HG03039 (cell line): ENCODE measurements around the gene WDR76.

Experiments
- ATAC-seq: cut with Tn5 transposase; IDR thresholded peaks from one replicate; pipeline ENCODE4 v1.9.1; 2021; ENCODE audit warnings: mild to moderate bottlenecking, moderate library complexity; ENCODE audit not compliant: unreplicated experiment

Gene WDR76

DNA sequence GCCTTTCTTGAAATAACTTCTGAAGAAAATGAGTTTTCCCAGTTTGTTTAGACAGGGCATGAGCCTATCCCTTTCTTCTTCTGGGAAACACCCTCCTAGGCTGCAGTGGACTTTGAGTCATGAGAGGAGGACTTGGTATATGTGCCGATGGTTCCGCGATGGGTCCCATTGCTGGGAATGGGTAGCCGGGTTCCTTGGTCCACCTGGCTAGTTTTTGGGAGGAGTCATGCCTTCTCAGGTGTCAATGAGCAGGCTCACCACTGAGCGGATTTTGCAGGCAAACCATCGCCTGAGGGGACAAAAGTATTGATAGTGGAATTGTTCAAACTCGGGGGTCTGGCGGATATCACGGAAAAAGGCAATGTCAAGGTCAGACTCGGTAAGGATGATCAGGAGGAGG, 46.8 kb downstream of the WDR76 start:
- ATAC-seq, result no peak

DNA sequence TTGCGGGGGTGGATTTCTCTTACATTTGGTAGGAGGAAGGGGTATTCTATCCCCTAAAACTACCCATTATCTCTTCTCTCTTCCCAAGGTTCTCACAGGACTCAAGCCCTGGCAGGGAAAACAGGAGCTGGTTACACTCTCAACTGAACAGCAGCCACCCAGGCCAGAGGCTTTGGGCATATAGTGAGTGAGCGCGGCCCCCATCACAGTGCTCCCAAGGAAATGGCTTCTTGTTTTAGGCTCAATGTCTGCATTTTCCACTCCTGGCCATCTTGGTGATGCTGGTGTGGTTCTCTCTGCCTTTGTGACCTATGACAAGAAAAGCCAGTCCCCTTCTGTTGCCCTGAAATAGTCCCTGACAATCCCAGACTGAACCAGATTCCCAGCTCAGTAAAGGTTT, 50.1 kb downstream of the WDR76 start:
- ATAC-seq, result no peak

DNA sequence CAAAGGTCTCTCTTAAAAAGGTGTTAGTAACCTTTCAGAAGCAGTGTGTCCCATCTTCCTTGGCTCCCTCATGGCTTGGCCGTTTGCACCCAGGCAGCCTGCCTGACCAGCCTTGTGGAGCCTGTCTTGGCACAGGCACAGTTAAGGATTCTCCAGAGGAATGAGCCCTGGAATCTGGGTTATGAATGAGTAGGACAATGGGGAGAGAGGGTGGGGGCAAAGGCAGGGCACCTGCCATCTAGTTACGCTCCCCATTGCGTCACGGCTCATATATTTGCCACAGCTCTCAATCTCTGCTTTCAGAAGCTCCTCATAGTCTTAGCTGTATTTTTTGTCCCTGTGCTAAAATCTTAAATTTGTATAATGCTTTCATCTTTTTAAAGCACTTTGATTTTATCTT, 50.6 kb downstream of the WDR76 start:
- no peak for ATAC-seq

DNA sequence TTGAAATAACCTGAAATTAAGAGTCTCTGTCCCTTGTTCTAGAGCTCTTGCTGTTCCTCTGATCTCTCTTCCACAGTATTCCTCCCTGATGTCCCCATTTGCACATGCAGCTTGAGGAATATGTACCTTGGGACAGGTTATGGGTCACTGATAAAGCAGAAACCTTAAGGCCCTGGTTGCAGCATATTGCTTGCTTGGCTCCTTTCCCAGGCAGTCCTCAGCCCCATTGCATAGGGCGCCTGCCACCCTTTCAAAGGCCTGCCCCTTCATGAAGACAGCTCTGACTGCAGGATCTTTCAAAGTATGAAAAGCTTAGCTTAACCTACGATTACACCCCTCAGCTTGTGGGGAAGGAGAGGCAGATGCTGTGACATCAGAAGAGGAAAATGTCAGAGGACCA, 51.6 kb downstream of the WDR76 start:
- ATAC-seq, result no peak

DNA sequence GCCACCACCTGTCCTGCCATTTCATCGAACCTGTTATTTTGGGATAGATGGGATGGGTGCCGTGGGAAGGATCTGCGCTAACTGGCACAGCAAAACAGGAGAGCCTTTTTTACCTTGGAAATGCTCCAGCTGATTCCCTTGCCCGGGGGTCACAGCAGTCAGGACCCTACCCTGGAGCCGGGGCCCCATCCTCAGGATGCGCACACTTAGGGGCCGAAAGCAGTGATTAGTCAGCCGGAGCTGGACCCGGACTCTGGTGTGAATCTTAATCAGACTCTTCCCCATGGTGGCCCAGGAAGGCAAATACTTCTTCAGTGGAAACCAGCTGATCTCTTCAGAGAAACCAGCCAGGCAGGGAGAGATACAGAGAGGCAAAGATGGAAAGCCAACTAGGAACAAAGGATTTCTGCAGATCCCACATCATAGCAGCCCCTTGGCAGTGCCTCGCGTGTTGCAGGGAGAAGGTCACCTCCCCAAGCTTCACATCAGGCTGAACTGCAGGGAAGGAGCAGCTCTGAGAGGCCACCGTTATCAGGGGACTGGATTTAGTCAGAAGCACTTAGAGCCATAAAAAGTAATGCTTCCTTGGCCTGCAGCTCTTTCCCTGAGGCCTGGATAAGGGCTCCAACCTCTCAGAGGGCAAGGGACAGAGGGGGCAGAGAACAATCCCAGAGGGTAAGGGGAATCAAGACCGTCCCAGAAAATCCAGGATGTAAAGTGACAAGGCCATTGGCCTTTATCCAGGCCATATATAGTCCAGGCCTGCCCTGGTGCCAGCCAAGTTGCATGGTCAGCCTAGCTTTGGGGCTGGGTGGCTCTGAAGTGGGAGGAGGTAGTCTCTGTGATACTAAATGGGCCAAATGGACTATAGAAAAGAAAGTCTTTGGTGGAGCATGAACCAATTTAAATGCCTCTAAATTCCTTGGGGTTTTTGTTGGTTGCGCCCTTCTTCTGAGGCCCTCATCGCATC, 52.9 kb downstream of the WDR76 start:
- ATAC-seq, result no peak

DNA sequence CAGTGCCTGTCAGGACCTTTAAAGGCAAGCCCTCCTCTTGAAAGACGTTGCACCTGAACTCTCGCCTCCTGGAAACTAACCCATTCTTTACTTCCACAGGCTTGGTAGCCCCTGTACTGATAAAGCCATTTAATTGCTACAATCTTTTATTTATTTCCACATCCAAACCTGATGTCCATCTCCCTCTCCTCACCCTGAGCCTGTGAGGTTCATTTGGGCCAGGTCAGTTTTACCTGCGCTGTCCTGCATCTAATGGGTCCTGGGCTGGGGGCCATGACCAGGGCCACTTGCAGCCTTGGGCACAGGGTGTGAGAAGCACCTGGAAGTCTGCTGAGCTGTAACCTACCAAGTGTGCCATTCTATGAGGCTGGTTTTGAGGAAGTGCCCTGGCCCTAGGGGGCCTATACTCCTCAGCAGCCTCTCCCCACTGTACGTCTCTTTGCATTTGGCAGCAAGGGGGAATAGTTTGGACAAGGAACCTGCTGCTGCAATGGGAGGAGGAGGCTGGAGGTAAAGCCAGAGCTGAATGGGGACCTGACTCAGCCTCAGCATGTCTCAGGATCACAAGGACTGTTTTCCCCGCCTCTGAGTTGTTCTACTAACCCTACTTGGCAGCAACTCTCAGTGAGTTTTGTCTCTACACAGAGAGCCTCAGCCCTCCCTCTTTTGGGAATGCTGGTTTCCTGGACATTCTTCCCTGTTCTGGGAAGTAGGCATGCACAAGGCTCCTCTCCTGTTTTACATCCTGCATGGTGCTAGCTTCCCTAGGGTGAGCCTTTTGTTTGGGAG, 53.8 kb downstream of the WDR76 start:
- ATAC-seq, result no peak

DNA sequence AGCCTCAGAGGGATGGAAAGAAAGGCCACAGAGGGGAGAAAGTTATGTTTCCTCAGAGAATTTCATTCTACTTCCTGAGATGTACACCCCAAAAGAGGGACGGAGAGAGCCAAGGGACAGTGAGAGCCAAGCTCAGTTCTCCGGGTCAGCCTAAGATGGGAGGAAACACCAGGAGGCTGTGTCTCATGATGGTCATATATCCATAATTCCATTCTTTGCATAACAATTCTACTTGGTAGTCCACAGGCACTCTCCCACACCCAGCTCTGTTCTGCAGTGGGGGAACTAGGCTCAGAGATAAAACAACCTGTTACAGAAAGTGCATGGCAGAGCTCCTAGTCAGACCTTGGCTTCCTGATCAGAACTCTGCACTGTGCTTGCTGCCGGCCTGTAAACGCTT, 54.4 kb downstream of the WDR76 start:
- no peak for ATAC-seq

DNA sequence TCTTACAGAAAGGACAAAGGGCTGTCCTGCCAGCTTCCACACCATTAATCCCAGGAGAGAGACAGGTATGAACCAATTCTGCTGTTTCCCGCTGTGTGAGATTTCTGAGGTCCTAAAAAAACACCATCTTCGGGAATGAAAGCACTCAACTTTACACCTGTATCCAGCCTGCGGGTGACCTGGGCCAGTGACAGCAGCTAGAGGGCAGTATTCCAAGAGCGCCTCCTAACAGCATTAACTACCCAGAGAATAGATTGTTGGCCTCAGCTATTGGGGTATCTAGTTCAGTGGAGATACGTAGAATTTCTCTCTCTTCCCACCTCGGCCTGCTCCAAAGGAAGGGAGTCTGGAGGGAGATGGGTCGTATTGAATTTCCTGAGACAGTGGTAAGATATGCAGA, 55.1 kb downstream of the WDR76 start:
- no peak for ATAC-seq

DNA sequence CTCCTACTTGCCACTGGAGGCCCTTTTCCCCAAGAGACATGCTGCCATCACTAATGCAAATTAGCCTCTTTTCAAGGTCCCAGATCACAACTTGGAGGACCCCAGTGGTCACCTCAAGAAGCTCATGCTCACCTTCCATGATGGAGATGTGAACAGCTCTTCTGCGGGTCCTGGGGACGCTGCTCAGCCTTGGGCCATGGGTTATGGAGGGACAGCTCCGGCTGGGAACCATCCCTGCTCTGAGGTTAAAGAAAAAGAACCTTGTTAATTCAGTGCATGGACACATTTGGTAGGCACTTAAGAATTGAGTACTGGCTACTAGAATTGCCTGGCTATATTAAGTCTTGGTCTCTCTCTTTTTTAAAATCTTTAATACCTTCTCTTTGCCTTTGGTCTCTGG, 56.8 kb downstream of the WDR76 start:
- ATAC-seq, result no peak

DNA sequence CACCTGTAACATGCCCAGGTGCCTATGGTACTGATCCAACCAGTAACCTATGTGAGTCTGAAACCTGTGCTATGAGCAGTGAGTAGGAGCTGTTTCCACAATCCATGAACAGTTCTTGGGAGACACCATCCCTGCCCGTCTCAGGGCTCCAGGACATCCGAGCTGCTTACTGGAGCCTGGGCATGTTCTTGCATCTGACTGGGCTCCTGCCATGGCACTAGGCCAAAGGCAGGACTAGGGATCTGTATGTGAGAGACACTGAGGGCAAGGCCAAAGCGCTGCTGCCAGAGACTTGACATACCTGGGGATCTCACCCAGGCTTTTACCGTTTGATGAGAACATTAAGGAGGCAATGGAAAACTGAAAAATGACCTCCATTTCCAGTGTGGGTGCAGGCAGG, 59.8 kb downstream of the WDR76 start:
- ATAC-seq, result no peak

DNA sequence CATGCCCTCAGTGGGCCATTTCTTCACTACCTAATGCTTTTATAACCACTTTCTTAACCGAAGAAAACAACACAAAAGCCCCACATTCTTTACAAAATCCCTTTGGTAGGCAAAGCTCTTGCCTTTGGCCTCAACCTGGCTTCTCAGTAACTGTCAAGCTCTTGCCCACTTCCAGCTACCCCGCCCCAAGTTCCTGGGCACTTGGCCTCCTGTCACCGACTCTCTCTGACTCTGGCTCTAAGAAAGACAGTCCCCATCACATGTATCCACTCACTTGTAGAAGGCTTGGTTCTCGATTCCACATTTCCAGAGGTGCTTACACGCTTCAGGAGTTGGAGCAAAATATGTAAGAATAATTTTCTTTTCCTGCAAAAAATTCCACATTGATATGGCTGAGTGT, 61.1 kb downstream of the WDR76 start:
- ATAC-seq, result no peak

DNA sequence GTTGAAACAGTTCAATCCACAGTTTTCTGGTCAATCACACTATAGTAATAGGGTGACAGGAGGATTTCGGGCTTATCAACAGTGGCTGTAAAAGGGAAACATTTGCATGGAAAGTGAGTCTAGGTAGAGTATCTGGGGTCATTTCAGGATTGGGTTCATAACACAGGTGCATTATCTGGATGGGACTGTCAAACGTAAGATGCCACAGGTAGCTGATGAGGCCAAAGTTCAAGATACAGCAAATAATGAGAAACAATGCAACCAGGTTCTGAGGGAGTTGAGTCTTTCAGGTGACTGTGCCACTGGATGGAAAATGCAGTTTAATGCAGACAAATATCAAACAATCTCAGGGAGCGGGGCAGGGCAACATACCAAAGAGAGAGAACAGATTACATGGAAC, 62.2 kb downstream of the WDR76 start:
- no peak for ATAC-seq

DNA sequence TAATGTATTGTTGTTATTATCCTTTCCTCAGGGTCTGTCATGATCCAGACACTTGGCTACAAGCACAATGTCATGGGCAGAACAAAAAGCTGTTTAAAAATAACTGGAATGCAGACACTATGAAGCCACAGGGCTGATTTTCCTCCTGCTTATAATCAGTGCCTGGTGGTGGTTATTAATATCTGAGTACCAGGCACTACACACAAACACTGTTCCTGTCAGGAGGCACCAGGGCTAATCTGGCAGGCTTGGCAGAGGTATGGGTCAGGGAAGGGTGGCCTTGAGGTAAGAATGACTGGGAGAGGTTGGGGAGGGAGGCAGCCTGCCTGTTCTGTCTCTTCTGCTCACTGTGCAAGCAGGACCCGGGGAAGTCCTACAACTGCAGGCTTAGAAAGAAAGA, 67.2 kb downstream of the WDR76 start:
- ATAC-seq, result no peak

DNA sequence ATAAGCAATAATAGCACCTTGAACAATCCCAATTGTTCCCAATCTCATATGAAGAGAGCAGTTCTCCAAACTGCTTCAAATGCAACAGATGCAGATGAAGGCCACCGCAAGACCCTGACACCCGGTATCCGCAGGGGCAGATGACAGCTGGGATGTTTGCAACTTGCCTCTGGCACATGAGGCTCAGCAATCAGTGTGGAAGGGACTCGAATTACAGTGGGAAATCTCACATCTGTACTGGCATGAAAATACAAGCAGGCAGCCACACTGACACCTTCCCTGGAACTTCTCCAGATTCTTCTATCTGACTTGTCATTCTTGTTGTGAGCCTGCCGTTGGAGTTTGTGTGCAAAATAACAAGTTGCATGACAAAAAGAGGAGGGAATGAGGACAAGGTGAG, 68.8 kb downstream of the WDR76 start:
- no peak for ATAC-seq

DNA sequence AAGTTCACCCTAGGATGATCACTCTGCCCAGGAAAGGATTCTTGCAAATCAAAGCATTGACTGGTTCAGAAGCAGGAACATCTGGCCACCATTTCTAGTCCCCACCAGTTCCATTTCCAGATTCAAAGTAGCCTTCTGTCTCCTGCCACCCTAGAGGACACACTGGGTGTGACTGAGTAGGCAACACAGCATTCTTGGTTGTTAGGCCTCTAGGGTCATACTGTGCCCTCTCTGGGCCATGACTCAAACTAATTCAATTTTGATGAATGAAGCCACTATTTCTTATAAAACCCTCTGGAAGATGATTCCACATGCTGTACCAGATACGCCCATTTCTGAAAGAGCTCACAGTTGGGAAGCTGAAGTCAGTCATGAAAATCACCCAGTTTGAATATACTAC, 69.7 kb downstream of the WDR76 start:
- ATAC-seq, result no peak

DNA sequence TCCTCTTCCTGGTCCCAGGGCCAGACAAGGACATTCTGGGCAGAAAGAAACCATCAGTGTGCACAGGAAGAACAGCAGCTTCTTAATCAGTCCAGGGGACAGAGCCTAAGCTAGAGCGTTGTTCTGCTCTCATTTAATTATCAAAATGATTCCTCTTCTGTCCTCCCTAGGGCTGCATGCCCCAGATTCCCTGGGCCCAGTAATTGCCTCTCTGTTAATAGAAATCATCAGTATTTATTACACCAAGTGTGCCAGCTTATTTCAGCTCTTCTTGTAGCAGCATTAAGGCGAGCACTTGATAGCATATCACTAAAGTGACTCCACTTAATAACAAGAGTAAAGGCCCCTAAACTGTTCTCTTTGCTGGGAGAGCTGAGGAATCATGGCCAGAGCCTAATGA, 72.1 kb downstream of the WDR76 start:
- no peak for ATAC-seq

DNA sequence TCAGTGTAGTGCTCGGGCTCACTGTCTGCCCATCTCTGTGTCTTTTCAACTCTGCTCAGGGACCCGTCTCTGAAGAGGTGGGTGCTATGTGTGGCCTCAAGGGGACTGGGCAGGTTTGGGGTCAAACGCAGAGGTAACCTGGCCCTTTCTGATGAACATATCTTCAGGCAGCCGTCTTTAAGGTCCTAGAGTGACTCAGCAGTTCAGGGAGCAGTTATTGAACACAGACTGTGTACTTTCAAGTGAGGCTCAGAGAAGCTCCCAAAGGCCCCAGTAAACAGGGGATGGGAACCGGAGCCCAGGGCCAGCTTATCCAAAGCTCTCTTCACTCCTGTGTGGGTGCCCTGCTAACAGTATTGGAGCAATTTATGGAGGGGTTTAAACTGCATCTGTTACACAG, 73.1 kb downstream of the WDR76 start:
- no peak for ATAC-seq

DNA sequence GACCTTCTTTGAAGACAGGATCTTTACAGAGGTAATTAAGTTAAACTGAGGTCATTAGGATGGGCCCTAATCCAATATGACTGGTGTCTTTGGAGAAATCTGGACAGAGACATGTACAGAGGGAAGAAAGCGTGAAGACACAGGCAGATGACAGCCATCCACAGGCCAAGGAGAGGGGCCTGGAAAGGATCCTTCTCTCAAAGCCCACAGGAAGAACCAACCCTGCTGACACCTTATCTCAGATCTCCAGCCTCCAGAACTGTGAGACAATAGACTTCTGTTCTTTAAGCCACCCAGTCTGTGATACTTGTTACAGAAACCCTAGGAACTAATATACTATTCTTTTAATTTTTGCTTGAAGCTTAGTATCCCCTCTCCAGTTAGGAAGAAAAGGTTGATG, 74.2 kb downstream of the WDR76 start:
- no peak for ATAC-seq

DNA sequence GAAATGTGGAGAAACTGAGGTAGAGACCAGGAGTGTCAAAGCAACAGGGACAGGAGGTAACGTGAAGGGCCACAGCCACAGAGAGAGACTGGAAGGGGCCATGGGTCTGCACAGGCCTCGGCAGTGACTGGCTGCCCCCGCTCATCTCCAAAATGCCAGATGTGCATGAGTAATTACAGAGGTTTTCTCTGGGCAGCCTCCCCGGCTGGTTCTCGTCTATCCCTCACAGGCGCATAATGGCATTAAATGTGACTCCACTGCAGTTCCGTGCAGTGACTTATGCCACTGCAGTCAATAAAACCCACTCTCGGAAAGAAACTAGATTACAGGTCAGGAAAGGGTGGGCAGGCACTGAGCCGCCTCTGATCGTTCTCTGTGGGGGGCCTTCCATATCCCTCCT, 74.7 kb downstream of the WDR76 start:
- ATAC-seq, result no peak

DNA sequence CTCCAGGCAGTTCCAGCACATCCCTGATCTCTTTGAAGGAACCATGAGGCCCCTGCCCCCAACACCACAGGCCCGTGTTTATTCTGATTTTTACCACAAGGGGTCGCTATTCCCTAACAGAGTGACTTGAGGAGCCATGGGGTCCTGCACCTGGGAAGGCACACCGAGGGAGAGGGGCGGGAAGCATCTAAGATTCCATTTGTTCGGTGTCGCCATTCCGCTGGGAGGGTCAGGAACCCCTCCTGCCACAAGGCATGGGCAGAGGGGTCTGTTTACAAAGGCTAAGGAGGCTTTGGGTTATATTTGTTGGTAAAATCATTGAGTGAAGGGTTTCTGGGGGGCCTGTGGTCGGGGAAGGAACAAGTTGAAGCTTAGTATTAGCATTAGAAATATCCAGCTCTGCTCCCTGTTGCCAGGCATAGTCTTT, 77.1 kb downstream of the WDR76 start:
- no peak for ATAC-seq

DNA sequence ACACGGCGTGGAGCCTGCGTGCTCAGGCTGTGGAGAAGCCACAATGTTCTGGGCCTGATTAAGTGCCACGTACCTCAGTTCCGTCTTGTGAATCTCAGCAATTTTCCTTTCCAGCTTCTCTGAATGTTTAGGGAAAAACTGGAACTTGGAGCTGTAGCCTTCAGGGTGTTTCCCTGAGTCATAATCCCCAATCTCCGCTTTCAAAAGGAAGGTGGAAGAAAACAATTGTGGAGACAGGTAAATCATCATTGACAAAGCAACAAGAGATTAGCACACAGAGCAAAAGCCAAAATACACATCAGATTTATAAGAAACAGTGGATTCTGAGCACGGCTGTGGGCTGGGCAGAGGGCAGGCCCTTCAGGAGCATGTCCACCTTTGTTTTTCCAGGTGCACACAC, 79.0 kb downstream of the WDR76 start:
- ATAC-seq, result no peak

DNA sequence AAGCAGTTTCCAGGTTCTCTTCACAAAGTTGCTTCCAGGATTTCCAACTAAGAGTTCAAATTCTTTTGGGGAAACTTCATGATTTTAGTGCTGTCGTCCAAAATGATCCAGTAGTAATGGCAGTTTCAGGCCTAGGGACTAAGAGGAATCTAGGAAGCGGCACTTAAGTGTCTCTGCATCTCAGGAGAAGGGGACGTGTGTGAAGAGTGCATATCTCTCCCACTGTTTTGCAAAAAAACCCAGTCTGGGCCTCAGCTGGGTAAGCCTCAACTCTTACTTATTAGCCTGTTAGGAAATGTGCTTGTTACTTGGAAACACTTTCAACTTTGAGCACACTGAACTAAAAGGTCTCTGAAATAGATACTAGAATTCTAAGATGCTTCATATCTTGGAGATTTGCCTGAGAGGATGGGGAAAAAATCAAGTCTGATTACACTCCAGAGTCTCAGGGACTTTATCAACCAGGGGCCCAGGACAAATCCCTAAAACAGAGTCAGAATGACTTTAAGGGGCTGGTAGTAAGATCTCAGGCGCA, 81.8 kb downstream of the WDR76 start:
- no peak for ATAC-seq
